ENCODE data around the gene TMEM131.
A peak's percentile ranks its signal among the peaks of the same experiment; 100 is the strongest.
"Not testable (repeated sequence)": the region's sequence is repeated elsewhere in the genome, so short reads cannot be mapped to it uniquely, and the experiment has no call there.

Gene TMEM131

DNA sequence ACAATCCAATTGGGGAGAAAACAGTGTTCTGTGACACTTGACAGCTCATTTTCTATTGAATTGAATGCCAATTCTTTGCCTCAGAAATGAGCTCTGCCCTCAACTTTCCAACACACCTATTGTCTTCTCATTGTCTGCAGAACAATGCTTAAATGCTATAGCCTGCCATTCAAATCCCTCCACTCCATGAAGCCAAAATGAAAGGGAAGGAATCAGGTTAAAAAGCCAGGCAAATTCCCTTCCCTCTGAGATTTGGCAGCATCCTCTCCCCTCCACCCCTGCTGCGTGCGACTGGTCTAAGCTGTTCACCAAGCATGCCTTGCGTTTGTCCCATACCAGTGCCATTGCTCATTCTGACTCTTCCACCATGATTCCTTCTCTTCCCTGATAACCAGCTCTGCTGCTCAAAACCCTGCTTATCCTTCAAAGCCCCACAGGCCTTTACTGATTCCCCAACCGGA lies 32.4 kb upstream of the TMEM131 start:
- peak; percentile 53 for DNase-seq (ENCODE audit: low read depth)
- TF ChIP-seq, protein P1, sequence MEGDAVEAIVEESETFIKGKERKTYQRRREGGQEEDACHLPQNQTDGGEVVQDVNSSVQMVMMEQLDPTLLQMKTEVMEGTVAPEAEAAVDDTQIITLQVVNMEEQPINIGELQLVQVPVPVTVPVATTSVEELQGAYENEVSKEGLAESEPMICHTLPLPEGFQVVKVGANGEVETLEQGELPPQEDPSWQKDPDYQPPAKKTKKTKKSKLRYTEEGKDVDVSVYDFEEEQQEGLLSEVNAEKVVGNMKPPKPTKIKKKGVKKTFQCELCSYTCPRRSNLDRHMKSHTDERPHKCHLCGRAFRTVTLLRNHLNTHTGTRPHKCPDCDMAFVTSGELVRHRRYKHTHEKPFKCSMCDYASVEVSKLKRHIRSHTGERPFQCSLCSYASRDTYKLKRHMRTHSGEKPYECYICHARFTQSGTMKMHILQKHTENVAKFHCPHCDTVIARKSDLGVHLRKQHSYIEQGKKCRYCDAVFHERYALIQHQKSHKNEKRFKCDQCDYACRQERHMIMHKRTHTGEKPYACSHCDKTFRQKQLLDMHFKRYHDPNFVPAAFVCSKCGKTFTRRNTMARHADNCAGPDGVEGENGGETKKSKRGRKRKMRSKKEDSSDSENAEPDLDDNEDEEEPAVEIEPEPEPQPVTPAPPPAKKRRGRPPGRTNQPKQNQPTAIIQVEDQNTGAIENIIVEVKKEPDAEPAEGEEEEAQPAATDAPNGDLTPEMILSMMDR (IDR thresholded peaks at IDR 0.05; ENCODE audit: low read length, missing control alignments) = no peak
- H3K4me3 ChIP-seq (replicated peaks; ENCODE audit: low read depth, low read length) = no peak overlapping the region

DNA sequence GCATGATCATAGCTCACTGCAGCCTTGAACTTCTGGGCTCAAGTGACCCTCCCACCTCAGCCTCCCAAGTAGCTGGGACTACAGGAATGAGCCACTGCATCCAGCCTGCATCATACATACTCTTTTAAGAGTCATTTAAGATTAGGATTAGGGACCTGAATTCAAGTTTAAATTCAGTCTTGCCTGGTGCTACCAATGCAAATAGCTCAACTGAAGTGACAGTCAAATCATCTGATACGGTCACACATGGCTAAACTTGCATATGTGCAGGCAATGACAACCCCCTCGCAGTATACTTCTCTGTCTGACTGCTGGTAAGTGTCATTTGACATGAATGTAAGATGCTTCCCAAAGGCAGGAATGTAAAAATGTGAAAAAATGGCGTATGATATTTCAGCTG lies 31.8 kb upstream of the TMEM131 start:
- DNase-seq (ENCODE audit: low read depth) = no peak
- TF ChIP-seq, protein P1 (IDR thresholded peaks at IDR 0.05; ENCODE audit: low read length, missing control alignments) = no peak
- no peak overlapping the region for H3K4me3 ChIP-seq (replicated peaks; ENCODE audit: low read depth, low read length)

DNA sequence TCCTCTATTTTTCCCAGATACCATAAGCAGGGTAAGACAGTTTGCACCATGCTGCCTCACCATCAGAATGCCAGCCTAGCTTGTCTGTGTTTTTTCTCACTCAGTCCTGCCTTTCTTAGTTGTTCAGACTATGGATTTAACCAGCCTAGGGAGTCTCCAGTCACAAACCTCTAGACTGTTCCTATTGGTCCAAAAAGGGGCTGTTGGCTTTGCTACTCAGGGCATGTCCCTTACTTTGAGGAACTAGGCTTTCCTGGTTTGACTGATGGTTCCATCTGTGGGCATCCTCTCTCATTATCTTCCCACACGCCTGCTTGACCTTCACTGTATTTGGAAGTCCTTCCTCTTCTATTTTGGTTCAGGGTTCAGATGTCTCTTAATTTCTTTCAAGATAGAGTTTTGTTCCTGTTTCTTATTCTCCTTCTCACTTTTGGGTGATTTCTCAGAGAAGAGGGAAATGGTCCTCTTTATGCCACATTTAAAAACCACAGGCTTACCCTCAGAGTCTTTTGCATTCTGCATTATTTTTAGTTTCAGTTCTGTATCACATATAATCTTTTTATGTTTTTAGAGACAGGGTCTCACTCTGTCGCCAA lies 31.3 kb upstream of the TMEM131 start:
- DNase-seq (ENCODE audit: low read depth) = no peak
- no peak overlapping the region for H3K4me3 ChIP-seq (replicated peaks; ENCODE audit: low read depth, low read length)
- TF ChIP-seq, protein P1 (IDR thresholded peaks at IDR 0.05; ENCODE audit: low read length, missing control alignments) = no peak

DNA sequence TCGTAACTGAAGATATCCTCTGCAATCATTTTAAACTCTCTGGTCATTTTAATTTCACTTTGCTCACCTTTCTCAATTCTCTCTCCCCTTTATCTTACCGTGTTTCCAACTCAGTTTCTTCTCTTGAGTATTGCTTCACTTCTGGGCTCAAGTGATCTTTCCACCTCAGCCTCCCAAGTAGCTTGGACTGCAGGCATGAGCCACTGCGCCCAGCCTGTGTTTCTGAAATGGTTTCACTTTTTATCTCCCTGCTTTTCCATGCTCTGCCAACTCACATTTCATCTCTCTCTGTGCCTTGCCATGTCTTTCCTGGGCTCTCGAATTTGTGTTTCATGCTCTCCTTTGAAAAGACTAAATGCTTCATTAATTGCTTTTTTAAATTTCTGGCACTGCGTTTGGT lies 30.5 kb upstream of the TMEM131 start:
- H3K4me3 ChIP-seq (replicated peaks; ENCODE audit: low read depth, low read length) = no peak overlapping the region
- TF ChIP-seq, protein P1 (IDR thresholded peaks at IDR 0.05; ENCODE audit: low read length, missing control alignments) = no peak
- DNase-seq (ENCODE audit: low read depth) = no peak

DNA sequence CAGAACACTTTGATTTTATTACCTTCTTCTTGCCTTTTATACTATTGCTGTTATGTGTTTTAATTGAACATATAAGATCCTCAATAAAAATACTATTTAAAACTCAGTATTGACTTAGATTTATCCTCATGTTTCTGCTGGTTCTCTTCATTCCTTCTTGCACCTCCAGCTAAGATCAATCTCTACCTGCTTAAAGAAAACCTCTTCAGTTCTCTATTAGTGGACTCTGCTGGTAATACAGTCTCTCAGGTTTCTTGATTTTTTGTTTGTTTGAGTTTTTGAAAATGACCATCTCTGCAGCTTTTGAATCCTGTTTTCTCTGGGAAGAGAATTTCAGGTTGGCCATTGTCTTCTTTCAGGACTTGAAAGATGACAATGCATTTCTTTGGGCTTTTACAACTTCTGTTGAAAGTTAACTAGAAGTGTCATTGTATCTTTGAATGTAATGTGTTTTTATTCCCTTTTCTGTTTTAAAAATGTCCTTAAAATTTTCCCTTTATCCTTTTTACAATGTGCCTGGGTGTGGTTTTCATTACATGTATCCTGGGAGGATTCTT lies 29.8 kb upstream of the TMEM131 start:
- no peak overlapping the region for H3K4me3 ChIP-seq (replicated peaks; ENCODE audit: low read depth, low read length)
- TF ChIP-seq, protein P1 (IDR thresholded peaks at IDR 0.05; ENCODE audit: low read length, missing control alignments) = no peak
- DNase-seq (ENCODE audit: low read depth) = no peak

DNA sequence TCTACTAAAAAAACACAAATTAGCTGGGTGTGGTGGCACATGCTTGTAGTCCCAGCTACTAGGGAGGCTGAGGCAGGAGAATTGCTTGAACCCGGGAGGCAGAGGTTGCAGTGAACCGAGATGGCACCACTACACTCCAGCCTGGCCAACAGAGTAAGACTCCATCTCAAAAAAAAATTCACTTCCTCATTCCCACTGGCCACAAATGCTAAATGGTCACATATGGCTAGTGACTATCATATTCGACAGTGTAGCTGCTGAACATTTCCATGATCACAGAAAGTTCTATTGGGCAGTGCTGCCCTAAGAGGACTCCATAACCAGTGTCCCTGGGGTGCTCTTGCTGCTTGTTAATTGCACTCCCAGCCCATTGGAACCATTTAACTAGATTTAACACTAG lies 26.3 kb upstream of the TMEM131 start:
- not testable (repeated sequence) for DNase-seq (ENCODE audit: low read depth); H3K4me3 ChIP-seq (replicated peaks; ENCODE audit: low read depth, low read length)

DNA sequence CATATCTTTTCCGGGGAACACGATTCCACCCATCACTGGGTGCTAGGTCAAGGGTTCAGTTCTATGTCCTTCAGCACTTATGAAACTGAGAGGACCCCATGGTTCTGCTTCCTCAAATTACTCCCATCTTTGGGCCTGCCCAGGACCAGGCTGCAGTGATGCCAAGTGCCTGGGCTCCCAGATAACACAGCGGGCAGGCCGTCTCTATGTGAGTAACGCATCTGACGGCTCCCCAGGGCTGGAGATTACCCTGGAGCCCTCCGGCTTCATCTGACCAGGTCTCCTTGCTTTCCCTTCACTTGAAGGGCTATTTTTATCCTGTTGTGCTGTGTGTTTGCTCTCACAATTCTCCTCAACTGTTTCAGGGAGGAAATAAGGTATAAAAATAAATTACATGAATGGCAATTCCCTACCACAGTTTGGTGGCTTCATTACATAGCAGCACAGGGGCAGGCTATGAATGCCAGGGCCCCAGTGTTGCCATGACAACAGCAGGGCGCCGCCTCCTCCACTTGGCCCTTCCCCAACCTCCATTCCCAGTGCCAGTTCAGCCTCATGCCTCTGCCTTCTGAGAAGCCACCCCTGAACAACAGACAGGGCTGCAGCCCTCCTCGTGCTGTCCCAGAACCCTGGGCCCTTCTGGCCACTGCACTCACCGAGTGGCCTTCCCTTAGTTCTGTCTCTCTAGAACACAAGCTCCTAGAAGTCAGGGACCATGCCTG lies 25.4 kb upstream of the TMEM131 start:
- no peak for DNase-seq (ENCODE audit: low read depth)
- H3K4me3 ChIP-seq (replicated peaks; ENCODE audit: low read depth, low read length) = no peak overlapping the region
- TF ChIP-seq, protein P1 (IDR thresholded peaks at IDR 0.05; ENCODE audit: low read length, missing control alignments) = no peak

Data from fibroblast of pulmonary artery (primary cell).